Aorta (tissue), 5 donors: ENCODE data around the gene C10orf71. TPM values are rescaled to one million over a fixed set of nuclear protein-coding genes. Genes with fewer than 3 reads are reported as not detected.
A peak's percentile ranks its signal among the peaks of the same experiment; 100 is the strongest.

ENCODE experiments used
- ATAC-seq: fragments of 200-7000 bp; cut with Tn5 transposase; one replicate; pipeline ENCODE4 v1.9.1; 2022; ENCODE audit warnings: moderate library complexity; ENCODE audit not compliant: low FRiP score
- DNase-seq, 2 donors: peaks; one replicate each; pipeline ENCODE4 v3.0.0-alpha.2; 2020
- H3K27ac ChIP-seq, 2 donors: one replicate each; pipeline ENCODE4 v1.5.1; 2013; ENCODE audit warnings: low read length in 2 of 2, mild to moderate bottlenecking in 2 of 2, moderate library complexity in 2 of 2, control low read depth in 1 of 2, inconsistent platforms in 1 of 2, low read depth in 1 of 2
- H3K27me3 ChIP-seq, 2 donors: one replicate each; pipeline ENCODE4 v1.6.1; 2013; ENCODE audit warnings: control low read depth in 1 of 2, low read length in 1 of 2, mild to moderate bottlenecking in 1 of 2, moderate library complexity in 1 of 2; ENCODE audit not compliant: insufficient read depth in 2 of 2, control insufficient read depth in 1 of 2
- H3K36me3 ChIP-seq, 2 donors: one replicate each; pipeline ENCODE4 v1.6.1; 2013; ENCODE audit warnings: control low read depth in 1 of 2, low read length in 1 of 2, mild to moderate bottlenecking in 1 of 2; ENCODE audit not compliant: insufficient read depth in 2 of 2, control insufficient read depth in 1 of 2
- H3K4me1 ChIP-seq, 2 donors: one replicate each; pipeline ENCODE4 v1.6.1; 2013; ENCODE audit warnings: low read length in 2 of 2, control low read depth in 1 of 2, mild to moderate bottlenecking in 1 of 2, moderate library complexity in 1 of 2; ENCODE audit not compliant: insufficient read depth in 2 of 2, control insufficient read depth in 1 of 2
- H3K4me3 ChIP-seq, 2 donors: one replicate each; pipeline ENCODE4 v1.5.1; 2013; ENCODE audit warnings: low read length in 2 of 2, control low read depth in 1 of 2, mild to moderate bottlenecking in 1 of 2
- H3K9me3 ChIP-seq: one replicate; pipeline ENCODE4 v1.6.1; 2013; ENCODE audit warnings: mild to moderate bottlenecking, low read length; ENCODE audit not compliant: control insufficient read depth
- WGBS, 2 donors: extraction: QIAGEN DNeasy Blood & Tissue Kit; methylation state at CpG; one replicate each; pipeline ENCODE4 v1.1.7; 2013; 5-methylcytosine and 5-hydroxymethylcytosine counted together
- intact Hi-C, 2 donors: fragments of 100-400 bp; cut with DNase I; formaldehyde crosslinking; loops; one replicate each; pipeline versions ENCODE4 v1.14.2 to v1.15.0; 2022
- polyA plus RNA-seq, 2 donors: library from polyadenylated mRNA; stranded (reverse); fragments of 200-250 nt; gene quantifications; one replicate each; pipeline ENCODE4 v1.2.3, GENCODE V29; 2013
- total RNA-seq, 2 donors: library from RNA; stranded (reverse); fragmentation: NEBNext Ultra II Directional; extraction: Animal tissue kit (Norgen Biotek cat#: 25700); gene quantifications; one replicate each; pipeline ENCODE4 v1.2.1, GENCODE V29; 2021
- donor health status: healthy with polysubstance abuse.
- donor health status: Bipolar disorder and iron deficiency.
- donor health status: DM: no; HTN: no; CAD: no.
- donor health status: DM: no; HTN: no; CAD: no.
- donor health status: DM: yes; HTN: yes; CAD: no.

Gene C10orf71
- total and polyA plus RNA-seq, 4 donors: 0.09 to 0.13 (median 0.13) TPM; not detected in 1

DNA sequence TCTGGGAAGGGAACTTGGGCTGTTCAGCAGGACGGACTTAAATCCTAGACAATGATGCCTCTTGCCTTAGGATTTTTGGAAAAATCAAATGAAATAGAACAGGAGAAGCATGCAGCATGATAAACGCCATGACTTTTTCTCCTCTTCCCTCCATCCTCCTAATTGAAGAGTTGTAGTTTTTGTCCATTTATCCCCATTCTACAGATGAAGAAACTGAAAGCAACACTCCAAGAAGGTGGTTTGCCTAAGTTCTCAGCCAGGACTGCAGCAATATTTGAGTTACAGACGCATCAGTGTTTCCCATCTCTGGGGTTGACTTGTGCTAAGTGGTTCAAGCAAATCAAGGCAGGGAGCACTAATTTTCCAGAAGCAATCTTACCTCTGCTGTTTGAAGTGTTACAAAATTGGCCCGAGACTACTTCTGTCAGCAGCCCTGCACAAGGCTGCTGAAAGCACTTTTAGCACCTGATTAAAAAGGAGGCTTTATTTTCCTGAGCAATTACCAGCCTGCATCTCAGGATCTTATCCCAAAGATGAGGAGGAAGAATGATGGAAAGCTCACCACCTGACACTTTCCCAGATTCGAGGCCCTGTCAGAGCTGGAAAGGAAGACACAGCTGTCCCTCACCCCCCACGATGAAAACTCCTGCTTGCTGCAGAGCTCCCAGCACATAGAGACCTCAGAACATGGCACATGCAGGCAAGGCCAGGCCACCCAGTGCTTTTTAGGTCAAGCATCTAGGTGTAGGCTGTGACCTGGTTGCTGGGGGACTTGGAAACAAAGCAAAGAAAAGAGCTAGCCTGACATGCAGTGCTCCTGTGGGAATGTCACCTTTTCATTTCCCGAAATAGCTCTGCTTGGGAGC, 19.7 kb upstream of the C10orf71 start:
- 63 to 65% methylated on average over 7 of the region's 7 CpGs for WGBS, 2 donors
- no peak for ATAC-seq
- no peak for DNase-seq
- Histone ChIP-seq H3K36me3 (no peaks in the 10 kb centered on the region), H3K9me3 (no peaks in the 10 kb centered on the region), H3K27ac (no peak overlapping the region), H3K4me1 (no peaks in the 10 kb centered on the region), H3K4me3 (no peak overlapping the region), H3K27me3 (no peaks in the 10 kb centered on the region)
- intact Hi-C loops: no loop called here

DNA sequence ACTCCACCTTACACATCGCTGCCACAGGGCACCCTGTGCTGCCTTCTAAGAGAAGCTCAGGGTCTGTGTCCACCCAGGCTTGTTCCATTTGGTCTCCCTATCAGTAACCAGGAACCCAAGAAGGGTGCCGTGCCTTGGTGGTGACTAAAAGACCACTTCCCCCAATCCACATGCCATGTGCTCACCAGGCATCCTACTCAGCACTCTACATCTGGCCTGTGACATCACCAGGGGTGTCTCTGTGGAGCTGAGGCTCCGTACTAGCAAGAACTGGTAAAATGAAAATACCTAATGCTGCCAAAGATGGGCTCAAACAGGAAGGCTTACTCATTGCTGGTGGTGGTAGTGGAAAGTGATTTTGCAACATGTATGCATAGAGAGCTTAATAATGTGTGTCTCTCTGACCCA, 19.0 kb upstream of the C10orf71 start:
- WGBS, 2 donors: 79 to 84% methylated on average over 3 of the region's 3 CpGs
- Histone ChIP-seq H3K36me3 (no peaks in the 10 kb centered on the region), H3K27ac (no peak overlapping the region), H3K27me3 (no peaks in the 10 kb centered on the region), H3K4me1 (no peaks in the 10 kb centered on the region), H3K4me3 (no peak overlapping the region), H3K9me3 (no peaks in the 10 kb centered on the region)
- intact Hi-C loops: no loop called here
- DNase-seq (peak in 1 of 2 donors; percentile 67), ATAC-seq (no peak)

DNA sequence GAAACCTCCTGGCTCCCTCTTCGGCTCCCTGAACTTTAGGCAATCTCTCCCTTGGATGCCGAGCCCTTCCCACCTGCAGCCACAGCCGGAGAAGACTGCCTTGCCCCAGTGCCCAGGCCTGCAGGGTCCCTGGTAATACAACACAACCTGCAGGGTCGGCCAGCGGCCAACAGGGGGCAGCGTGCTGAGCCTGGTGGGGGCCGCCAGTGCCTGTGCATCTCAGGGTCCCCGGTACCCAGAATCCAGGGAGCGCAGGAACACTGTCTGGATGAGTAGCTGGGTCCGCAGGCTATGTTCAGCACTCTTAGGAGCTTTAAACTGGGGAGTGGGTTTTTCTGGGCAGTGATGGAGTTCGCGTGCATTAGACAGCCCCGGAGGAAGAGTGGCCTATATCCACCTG, 17.5 kb upstream of the C10orf71 start:
- Histone ChIP-seq H3K9me3 (no peaks in the 10 kb centered on the region), H3K27ac (no peak overlapping the region), H3K36me3 (no peaks in the 10 kb centered on the region), H3K27me3 (no peaks in the 10 kb centered on the region), H3K4me1 (no peaks in the 10 kb centered on the region), H3K4me3 (no peak overlapping the region)
- intact Hi-C loops: no loop called here
- DNase-seq (no peak), ATAC-seq (no peak)
- WGBS, 2 donors: 69 to 70% methylated on average over 13 of the region's 13 CpGs

DNA sequence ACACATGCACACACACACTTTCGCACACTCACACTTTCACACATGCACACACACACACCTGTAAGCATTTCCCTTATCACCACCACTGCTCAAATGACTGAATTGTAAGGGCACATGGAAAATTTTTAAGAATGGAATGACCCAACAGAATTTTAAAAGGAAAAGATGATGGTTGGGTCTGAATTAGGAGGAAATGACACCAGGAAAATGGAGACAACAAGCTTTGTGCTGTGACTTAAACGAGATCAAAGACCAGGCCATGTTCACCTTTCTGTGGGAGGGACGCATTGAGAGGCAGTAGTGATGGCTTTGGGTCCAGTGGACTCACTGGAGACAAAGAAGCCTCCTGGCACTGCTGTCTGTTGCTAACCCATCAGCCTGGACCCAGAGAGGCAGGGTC, 16.7 kb upstream of the C10orf71 start:
- WGBS, 2 donors: 64 to 76% methylated on average over 3 of the region's 3 CpGs
- no peaks in the 10 kb centered on the region for H3K9me3 ChIP-seq
- H3K36me3 ChIP-seq: no peaks in the 10 kb centered on the region
- ATAC-seq: no peak
- no peak overlapping the region for H3K27ac ChIP-seq
- H3K27me3 ChIP-seq: no peaks in the 10 kb centered on the region
- H3K4me1 ChIP-seq: no peaks in the 10 kb centered on the region
- intact Hi-C loops: no loop called here
- DNase-seq: no peak
- no peak overlapping the region for H3K4me3 ChIP-seq

DNA sequence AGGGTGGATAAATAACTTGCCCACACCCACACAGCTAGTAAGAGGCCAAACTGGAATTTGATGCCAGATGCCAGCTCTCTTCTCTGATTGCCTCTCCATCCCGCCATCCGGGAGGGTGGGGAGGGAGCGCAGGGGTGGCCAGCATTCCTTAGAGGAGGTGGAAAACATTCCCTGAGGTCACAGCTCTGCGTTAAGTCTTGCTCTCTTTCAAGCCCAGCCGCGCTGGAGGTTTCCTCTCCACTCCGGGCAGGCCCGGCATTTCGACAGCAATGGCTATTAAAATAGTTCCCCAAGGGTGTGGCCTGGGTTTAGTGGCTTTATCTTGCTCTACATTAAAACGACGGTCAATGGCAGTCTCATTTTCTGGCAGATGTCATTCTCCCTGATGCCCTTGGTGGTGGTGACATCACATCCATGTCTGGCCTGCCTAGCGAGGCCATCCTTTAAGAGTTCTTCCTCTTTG, 16.1 kb upstream of the C10orf71 start:
- 53 to 56% methylated on average over 12 of the region's 12 CpGs for WGBS, 2 donors
- Histone ChIP-seq H3K27ac (no peak overlapping the region), H3K27me3 (no peaks in the 10 kb centered on the region), H3K36me3 (no peaks in the 10 kb centered on the region), H3K4me1 (no peaks in the 10 kb centered on the region), H3K4me3 (no peak overlapping the region), H3K9me3 (no peaks in the 10 kb centered on the region)
- intact Hi-C loops: no loop called here
- DNase-seq (no peak), ATAC-seq (no peak)

DNA sequence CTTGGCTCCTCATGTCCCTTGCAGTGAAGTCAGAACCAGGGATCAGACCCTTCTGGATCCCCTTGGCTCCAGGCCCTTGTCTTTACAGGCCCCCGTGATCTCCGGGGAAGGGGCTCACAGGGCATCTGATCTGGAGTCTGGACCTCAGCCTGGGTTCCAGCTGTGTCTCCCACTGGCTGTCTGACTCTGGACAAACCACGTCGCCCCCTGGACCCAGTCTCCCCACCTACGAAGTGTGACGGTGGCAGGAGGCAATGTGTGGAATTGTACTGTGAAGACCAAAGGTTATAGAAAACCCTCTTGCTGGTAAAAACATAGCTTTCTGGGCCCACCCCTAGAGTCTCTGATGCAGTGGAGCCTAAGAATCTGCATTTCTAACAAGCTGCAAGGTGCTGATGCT, 15.5 kb upstream of the C10orf71 start:
- H3K4me3 ChIP-seq: no peak overlapping the region
- no peaks in the 10 kb centered on the region for H3K4me1 ChIP-seq
- H3K9me3 ChIP-seq: no peaks in the 10 kb centered on the region
- H3K27ac ChIP-seq: no peak overlapping the region
- ATAC-seq: no peak
- WGBS, 2 donors: 96 to 97% methylated on average over 6 of the region's 6 CpGs
- H3K27me3 ChIP-seq: no peaks in the 10 kb centered on the region
- intact Hi-C loops: no loop called here
- no peak for DNase-seq
- H3K36me3 ChIP-seq: no peaks in the 10 kb centered on the region

DNA sequence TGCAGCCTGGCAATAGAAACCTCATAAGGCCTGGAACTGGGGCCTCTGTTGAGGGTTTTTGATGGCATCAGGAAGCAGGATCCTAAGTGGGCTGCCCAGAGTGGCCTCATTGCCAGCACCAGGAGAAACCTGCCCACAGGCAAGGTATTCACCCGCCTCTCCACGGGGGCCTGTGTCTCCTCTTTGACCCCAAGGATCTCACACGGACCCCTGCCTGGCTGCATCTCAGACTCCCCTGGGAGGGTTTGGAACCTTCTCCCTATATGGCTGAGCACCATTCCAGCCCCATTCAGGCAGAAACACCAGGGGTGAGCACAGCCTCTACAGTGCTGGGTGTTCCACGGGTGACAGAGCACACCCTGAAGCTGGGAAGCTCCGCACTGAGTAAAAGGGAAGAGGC, 14.6 kb upstream of the C10orf71 start:
- intact Hi-C loops: no loop called here
- Histone ChIP-seq H3K4me3 (no peak overlapping the region), H3K4me1 (no peaks in the 10 kb centered on the region), H3K27me3 (no peaks in the 10 kb centered on the region), H3K9me3 (no peaks in the 10 kb centered on the region), H3K36me3 (no peaks in the 10 kb centered on the region), H3K27ac (no peak overlapping the region)
- DNase-seq (no peak), ATAC-seq (no peak)
- whole genome bisulfite sequencing, 2 donors: 88% methylated on average over 5 of the region's 5 CpGs

DNA sequence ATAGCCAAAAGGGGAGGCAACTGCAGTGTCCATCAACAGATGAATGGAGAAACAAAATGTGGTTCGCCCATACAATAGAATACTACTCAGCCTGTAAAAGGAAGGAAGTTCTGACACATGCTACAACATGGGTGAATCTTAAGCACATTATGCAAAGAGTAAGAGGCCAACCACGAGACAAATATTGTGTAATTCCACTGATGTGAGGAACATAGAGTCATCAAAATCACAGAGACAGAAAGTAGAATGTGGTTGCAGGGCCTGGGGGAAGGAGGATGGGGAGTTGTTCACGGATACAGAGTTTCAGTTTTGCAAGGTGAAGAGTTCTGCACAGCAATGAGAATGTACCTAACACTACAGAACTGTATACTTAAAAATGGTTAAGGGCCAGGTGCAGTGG, 13.7 kb upstream of the C10orf71 start:
- intact Hi-C loops: no loop called here
- no peak overlapping the region for H3K27ac ChIP-seq
- H3K36me3 ChIP-seq: no peaks in the 10 kb centered on the region
- no peaks in the 10 kb centered on the region for H3K4me1 ChIP-seq
- H3K9me3 ChIP-seq: no peaks in the 10 kb centered on the region
- no peaks in the 10 kb centered on the region for H3K27me3 ChIP-seq
- ATAC-seq (peak; percentile 39), DNase-seq (no peak)
- H3K4me3 ChIP-seq: no peak overlapping the region
- 83 to 87% methylated on average over 3 of the region's 3 CpGs for WGBS, 2 donors

DNA sequence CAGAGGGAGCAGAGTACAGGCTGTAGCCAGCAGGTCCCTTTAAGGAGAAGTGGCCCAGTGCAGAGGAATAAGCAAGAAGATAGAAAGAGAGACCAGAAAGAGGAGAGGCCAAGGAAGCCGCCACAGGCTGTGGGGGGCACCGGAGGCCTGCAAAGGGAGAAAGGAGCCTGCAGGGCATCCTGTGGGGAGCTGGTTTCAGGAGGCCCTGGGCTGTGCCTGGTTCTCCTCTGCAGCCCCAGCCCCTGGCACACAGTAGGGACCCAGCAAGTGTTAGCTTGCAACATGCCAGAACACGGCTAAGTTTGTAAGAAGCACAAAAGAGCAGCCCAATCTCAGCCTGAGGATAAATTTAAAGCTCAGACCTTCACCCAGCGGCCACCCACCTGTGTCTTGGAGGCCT, 12.3 kb upstream of the C10orf71 start:
- 89 to 94% methylated on average over 4 of the region's 4 CpGs for WGBS, 2 donors
- no peaks in the 10 kb centered on the region for H3K27me3 ChIP-seq
- no peaks in the 10 kb centered on the region for H3K4me1 ChIP-seq
- intact Hi-C loops: no loop called here
- H3K27ac ChIP-seq: no peak overlapping the region
- no peaks in the 10 kb centered on the region for H3K36me3 ChIP-seq
- ATAC-seq (no peak), DNase-seq (no peak)
- H3K9me3 ChIP-seq: no peaks in the 10 kb centered on the region
- H3K4me3 ChIP-seq: no peak overlapping the region
